H9 (cell line): Measurements from ENCODE around the gene NPAS3. TPM values are rescaled to one million over a fixed set of nuclear protein-coding genes. Genes with fewer than 3 reads are reported as not detected.

ENCODE experiments used
- DNase-seq: peaks from one replicate; pipeline ENCODE4 v3.0.0-alpha.2; 2017
- H2AFZ ChIP-seq: one replicate; pipeline ENCODE4 v1.6.1; 2013; ENCODE audit warnings: mild to moderate bottlenecking, low read length, control low read depth, moderate library complexity
- H2AK5ac ChIP-seq: 2 replicates; pipeline ENCODE4 v1.6.1; 2013; ENCODE audit warnings: low read length, control low read depth, mixed read lengths; ENCODE audit not compliant: insufficient read length
- H2BK120ac ChIP-seq: one replicate; pipeline ENCODE4 v1.6.1; 2013; ENCODE audit warnings: low read depth, mild to moderate bottlenecking, low read length, control low read depth, inconsistent platforms; ENCODE audit not compliant: poor library complexity, severe bottlenecking
- H2BK12ac ChIP-seq: 2 replicates; pipeline ENCODE4 v1.6.1; 2013; ENCODE audit warnings: low read length, control low read depth, mixed read lengths, low read depth; ENCODE audit not compliant: insufficient read length
- H2BK15ac ChIP-seq: 2 replicates; pipeline ENCODE4 v1.6.1; 2013; ENCODE audit warnings: low read depth, low read length, control low read depth
- H2BK20ac ChIP-seq: one replicate; pipeline ENCODE4 v1.6.1; 2013; ENCODE audit warnings: low read depth, mild to moderate bottlenecking, low read length, control low read depth, inconsistent platforms; ENCODE audit not compliant: poor library complexity, severe bottlenecking
- H2BK5ac ChIP-seq: 2 replicates; pipeline ENCODE4 v1.6.1; 2013; ENCODE audit warnings: low read length, control low read depth, mixed read lengths; ENCODE audit not compliant: insufficient read length
- H3K14ac ChIP-seq: 2 replicates; pipeline ENCODE4 v1.6.1; 2013; ENCODE audit warnings: low read length, control low read depth; ENCODE audit not compliant: insufficient read depth
- H3K18ac ChIP-seq: 2 replicates; pipeline ENCODE4 v1.6.1; 2013; ENCODE audit warnings: low read depth, mild to moderate bottlenecking, mixed read lengths, low read length, control low read depth; ENCODE audit not compliant: insufficient read length
- H3K23ac ChIP-seq: 2 replicates; pipeline ENCODE4 v1.6.1; 2013; ENCODE audit warnings: low read length, control low read depth, mixed read lengths, low read depth; ENCODE audit not compliant: insufficient read length
- H3K23me2 ChIP-seq: 2 replicates; pipeline ENCODE4 v1.6.1; 2013; ENCODE audit warnings: low read depth, mild to moderate bottlenecking, mixed read lengths, low read length, control low read depth; ENCODE audit not compliant: insufficient read length, poor library complexity, severe bottlenecking
- H3K27ac ChIP-seq: 2 replicates; pipeline ENCODE4 v1.5.1; 2013; ENCODE audit warnings: low read length, control low read depth, mixed read lengths, low read depth; ENCODE audit not compliant: insufficient read length
- H3K27me3 ChIP-seq: 2 replicates; pipeline ENCODE4 v1.6.1; 2013; ENCODE audit warnings: low read length, control low read depth, inconsistent platforms; ENCODE audit not compliant: insufficient read depth
- H3K4ac ChIP-seq: 2 replicates; pipeline ENCODE4 v1.6.1; 2013; ENCODE audit warnings: low read depth, mild to moderate bottlenecking, control low read depth, inconsistent platforms, low read length, moderate library complexity
- H3K4me1 ChIP-seq: 2 replicates; pipeline ENCODE4 v1.6.1; 2013; ENCODE audit warnings: low read length, control low read depth, inconsistent platforms; ENCODE audit not compliant: insufficient read depth
- H3K4me2 ChIP-seq: 2 replicates; pipeline ENCODE4 v1.6.1; 2013; ENCODE audit warnings: low read length, control low read depth, mixed read lengths; ENCODE audit not compliant: insufficient read length, insufficient read depth
- H3K56ac ChIP-seq: 2 replicates; pipeline ENCODE4 v1.6.1; 2013; ENCODE audit warnings: low read depth, mild to moderate bottlenecking, mixed read lengths, low read length, control low read depth; ENCODE audit not compliant: insufficient read length
- H3K79me1 ChIP-seq: 2 replicates; pipeline ENCODE4 v1.6.1; 2013; ENCODE audit warnings: low read depth, mild to moderate bottlenecking, moderate library complexity, low read length, control low read depth, inconsistent platforms; ENCODE audit not compliant: insufficient read depth, poor library complexity, severe bottlenecking
- H3K79me2 ChIP-seq: 2 replicates; pipeline ENCODE4 v1.6.1; 2013; ENCODE audit warnings: low read length, control low read depth, inconsistent platforms; ENCODE audit not compliant: insufficient read depth
- H3K9ac ChIP-seq: 2 replicates; pipeline ENCODE4 v1.6.1; 2013; ENCODE audit warnings: low read length, control low read depth, mixed read lengths; ENCODE audit not compliant: insufficient read length; ENCODE audit errors: extremely low read depth
- H3K9me3 ChIP-seq: one replicate; pipeline ENCODE4 v1.6.1; 2013; ENCODE audit warnings: low read depth, low read length, inconsistent platforms; ENCODE audit not compliant: control insufficient read depth
- H3T11ph ChIP-seq: one replicate; pipeline ENCODE4 v1.6.1; 2013; ENCODE audit warnings: mild to moderate bottlenecking, low read length, control low read depth, inconsistent platforms
- H4K20me1 ChIP-seq: one replicate; pipeline ENCODE4 v1.6.1; 2013; ENCODE audit not compliant: control insufficient read depth, insufficient read length, insufficient read depth
- H4K5ac ChIP-seq: 2 replicates; pipeline ENCODE4 v1.6.1; 2013; ENCODE audit warnings: low read depth, mild to moderate bottlenecking, mixed read lengths, low read length, control low read depth; ENCODE audit not compliant: insufficient read length
- H4K8ac ChIP-seq: replicated peaks from 2 replicates; pipeline ENCODE4 v1.6.1; 2013; ENCODE audit warnings: low read length, control low read depth, mixed read lengths, low read depth; ENCODE audit not compliant: insufficient read length
- H4K91ac ChIP-seq: 2 replicates; pipeline ENCODE4 v1.6.1; 2013; ENCODE audit warnings: low read depth, mild to moderate bottlenecking, moderate library complexity, mixed read lengths, low read length, control low read depth; ENCODE audit not compliant: insufficient read length
- H3K27ac Mint-ChIP-seq, 3 experiments: 2 replicates in 2 of 3; 3 replicates in 1 of 3; pipeline ENCODE4 v1.8.0; 2020 to 2021; ENCODE audit warnings: mixed read lengths in 3 of 3, mild to moderate bottlenecking in 1 of 3, moderate library complexity in 1 of 3
- H3K27me3 Mint-ChIP-seq: 2 replicates; pipeline ENCODE4 v1.8.0; 2021; ENCODE audit warnings: low read depth, mild to moderate bottlenecking, moderate library complexity, mixed read lengths
- H3K36me3 Mint-ChIP-seq, 3 experiments: 2 replicates in 2 of 3; 3 replicates in 1 of 3; pipeline ENCODE4 v1.8.0; 2020 to 2021; ENCODE audit warnings: low read depth in 3 of 3, mixed read lengths in 3 of 3; ENCODE audit not compliant: insufficient read depth in 1 of 3
- H3K4me1 Mint-ChIP-seq, 2 experiments: 2 replicates each; pipeline ENCODE4 v1.8.0; 2020; ENCODE audit warnings: mixed read lengths in 2 of 2
- H3K4me3 Mint-ChIP-seq, 2 experiments: 2 replicates in 1 of 2; 3 replicates in 1 of 2; pipeline ENCODE4 v1.8.0; 2020 to 2021; ENCODE audit warnings: mild to moderate bottlenecking in 2 of 2, mixed read lengths in 2 of 2, moderate library complexity in 1 of 2
- H3K9me3 Mint-ChIP-seq, 2 experiments: 2 replicates in 1 of 2; 3 replicates in 1 of 2; pipeline ENCODE4 v1.8.0; 2020; ENCODE audit warnings: mild to moderate bottlenecking in 2 of 2, mixed read lengths in 2 of 2, moderate library complexity in 1 of 2
- WGBS: extraction: QIAGEN DNeasy Blood & Tissue Kit; methylation state at CpG from one replicate; pipeline ENCODE4 v1.1.7; 2013; ENCODE audit warnings: missing lambda C conversion rate, low lambda C conversion rate, mixed read lengths; ENCODE audit not compliant: insufficient read length; ENCODE audit errors: extremely low coverage; 5-methylcytosine and 5-hydroxymethylcytosine counted together
- total RNA-seq: library from RNA; stranded (reverse); gene quantifications from 2 replicates; pipeline ENCODE4 v1.2.1, GENCODE V29; 2021
- TF ChIP-seq, protein P1 (sequence below): fragments of 200-600 bp; sonication (generic); conservative IDR thresholded peaks from 3 replicates; pipeline ENCODE4 v1.8.0; 2021; ENCODE audit warnings: antibody characterized with exemption, mild to moderate bottlenecking

NPAS3 gene
- total RNA-seq, 1 experiment from 2014 or later: 0.17 TPM

DNA sequence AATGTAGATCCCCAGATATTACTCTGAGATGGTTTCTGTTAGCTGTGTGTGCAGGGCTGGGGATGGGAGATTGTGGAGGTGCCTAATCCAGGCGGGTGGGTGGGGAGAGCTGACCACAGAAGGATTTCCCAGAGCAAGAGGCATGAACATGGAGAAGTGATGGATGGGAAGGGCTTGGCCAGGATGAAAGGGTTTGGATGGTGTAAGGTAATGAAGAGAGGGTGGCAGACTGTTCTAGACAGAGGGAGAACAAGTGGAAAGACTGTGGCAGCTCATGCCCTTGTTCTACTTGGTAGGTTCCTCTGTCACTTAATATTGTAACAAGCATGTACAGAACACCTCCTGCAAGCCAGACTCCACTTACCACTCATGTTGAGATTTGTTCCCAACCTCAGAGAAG, 187.8 kb downstream of the NPAS3 start:
- no peak overlapping the region for H3K4ac ChIP-seq
- H3K4me3 Mint-ChIP-seq: no peak overlapping the region
- H4K8ac ChIP-seq: no peak overlapping the region
- H4K20me1 ChIP-seq: no peaks in the 10 kb centered on the region
- H2BK12ac ChIP-seq: no peak overlapping the region
- no peaks in the 10 kb centered on the region for H3K79me2 ChIP-seq
- H2BK20ac ChIP-seq: no peak overlapping the region
- H4K5ac ChIP-seq: no peak overlapping the region
- no peak overlapping the region for H3K18ac ChIP-seq
- H3K27ac ChIP-seq: no peak overlapping the region
- H3K4me1 ChIP-seq: no peaks in the 10 kb centered on the region
- H3K23ac ChIP-seq: no peak overlapping the region
- H3K79me1 ChIP-seq: no peaks in the 10 kb centered on the region
- no peak overlapping the region for H2AK5ac ChIP-seq
- H3K9me3 ChIP-seq: no peaks in the 10 kb centered on the region
- H3T11ph ChIP-seq: no peak overlapping the region
- no peak overlapping the region for H3K9ac ChIP-seq
- no peaks in the 10 kb centered on the region; the same call in 1 of the 2 replicates for H3K27me3 Mint-ChIP-seq
- no peaks in the 10 kb centered on the region for H3K27me3 ChIP-seq
- no peak overlapping the region for H2AFZ ChIP-seq
- H2BK5ac ChIP-seq: no peak overlapping the region
- no peak overlapping the region for H4K91ac ChIP-seq
- H3K4me2 ChIP-seq: no peak overlapping the region
- no peaks in the 10 kb centered on the region for H3K9me3 Mint-ChIP-seq
- no peak for DNase-seq
- no peak overlapping the region for H3K14ac ChIP-seq
- WGBS: no CpG with 5 or more reads among the region's 1 CpG
- no peak overlapping the region for H2BK15ac ChIP-seq
- H3K56ac ChIP-seq: no peak overlapping the region
- no peaks in the 10 kb centered on the region for H3K23me2 ChIP-seq
- no peak overlapping the region; a peak in 1 of 7 replicates for H3K27ac Mint-ChIP-seq
- H3K4me1 Mint-ChIP-seq: no peaks in the 10 kb centered on the region
- no peaks in the 10 kb centered on the region for H3K36me3 Mint-ChIP-seq
- no peak overlapping the region for H2BK120ac ChIP-seq
- TF ChIP-seq, protein P1, sequence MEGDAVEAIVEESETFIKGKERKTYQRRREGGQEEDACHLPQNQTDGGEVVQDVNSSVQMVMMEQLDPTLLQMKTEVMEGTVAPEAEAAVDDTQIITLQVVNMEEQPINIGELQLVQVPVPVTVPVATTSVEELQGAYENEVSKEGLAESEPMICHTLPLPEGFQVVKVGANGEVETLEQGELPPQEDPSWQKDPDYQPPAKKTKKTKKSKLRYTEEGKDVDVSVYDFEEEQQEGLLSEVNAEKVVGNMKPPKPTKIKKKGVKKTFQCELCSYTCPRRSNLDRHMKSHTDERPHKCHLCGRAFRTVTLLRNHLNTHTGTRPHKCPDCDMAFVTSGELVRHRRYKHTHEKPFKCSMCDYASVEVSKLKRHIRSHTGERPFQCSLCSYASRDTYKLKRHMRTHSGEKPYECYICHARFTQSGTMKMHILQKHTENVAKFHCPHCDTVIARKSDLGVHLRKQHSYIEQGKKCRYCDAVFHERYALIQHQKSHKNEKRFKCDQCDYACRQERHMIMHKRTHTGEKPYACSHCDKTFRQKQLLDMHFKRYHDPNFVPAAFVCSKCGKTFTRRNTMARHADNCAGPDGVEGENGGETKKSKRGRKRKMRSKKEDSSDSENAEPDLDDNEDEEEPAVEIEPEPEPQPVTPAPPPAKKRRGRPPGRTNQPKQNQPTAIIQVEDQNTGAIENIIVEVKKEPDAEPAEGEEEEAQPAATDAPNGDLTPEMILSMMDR: no peak
